HG03521 (cell line): ENCODE results near the gene TMEM127.
"Not testable (repeated sequence)": the region's sequence is repeated elsewhere in the genome, so short reads cannot be mapped to it uniquely, and the experiment has no call there.

ENCODE experiments used
- ATAC-seq: cut with Tn5 transposase; IDR thresholded peaks from one replicate; pipeline ENCODE4 v1.9.1; 2021; ENCODE audit warnings: mild to moderate bottlenecking, moderate library complexity; ENCODE audit not compliant: unreplicated experiment

The TMEM127 gene

GRCh38 chr2:96241900-96242611 lies 23.7 kb downstream of the TMEM127 start:
- ATAC-seq, result peak; percentile 74

DNA sequence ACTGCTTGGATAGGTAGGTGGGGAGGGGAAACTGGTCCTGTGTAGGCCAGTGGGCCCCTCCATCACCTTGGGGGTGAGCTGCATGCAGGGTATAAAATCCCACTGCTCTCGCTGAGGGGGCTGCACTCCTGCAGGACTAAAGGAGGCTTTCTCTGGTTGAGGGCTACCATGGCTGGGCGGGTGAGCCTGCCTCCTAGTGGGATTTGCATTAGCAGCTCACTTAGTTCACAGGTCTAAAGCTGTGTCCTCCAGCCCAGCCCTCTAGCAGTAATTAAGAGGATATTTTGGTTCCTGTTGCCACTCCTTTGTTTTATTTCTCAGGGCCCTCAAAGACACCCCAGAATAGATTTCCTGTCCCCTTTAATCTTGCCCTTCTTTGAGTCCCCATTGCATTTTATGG lies 24.6 kb downstream of the TMEM127 start:
- ATAC-seq, result no peak

GRCh38 chr2:96240341-96241038 lies 25.3 kb downstream of the TMEM127 start:
- no peak for ATAC-seq

DNA sequence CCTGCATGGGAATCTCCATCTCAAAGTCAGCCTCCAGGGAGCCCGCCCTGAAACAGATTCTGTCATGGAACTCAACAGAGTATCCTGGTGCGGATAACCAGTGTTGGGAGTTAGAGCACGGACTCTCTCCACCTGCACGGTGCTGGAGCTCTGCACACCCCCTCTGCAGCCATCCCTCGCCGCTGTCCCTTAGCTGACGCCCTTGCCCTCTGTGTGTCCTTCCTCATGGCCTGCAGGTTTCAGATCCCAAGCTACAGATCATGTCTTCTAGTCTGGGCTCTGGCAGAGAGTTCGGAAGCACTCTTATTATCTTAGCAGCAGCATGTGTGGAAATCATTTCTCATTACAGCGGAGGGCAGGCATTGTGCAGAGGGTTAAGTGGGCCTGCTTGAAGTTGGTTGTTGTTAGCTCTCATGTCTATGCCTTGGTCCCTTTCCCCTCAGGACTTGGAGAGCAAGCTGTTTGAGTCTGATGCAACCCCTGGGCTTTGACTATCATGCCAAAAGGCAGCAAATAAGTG lies 26.0 kb downstream of the TMEM127 start:
- no peak for ATAC-seq

GRCh38 chr2:96239091-96239490 lies 26.7 kb downstream of the TMEM127 start:
- no peak for ATAC-seq

DNA sequence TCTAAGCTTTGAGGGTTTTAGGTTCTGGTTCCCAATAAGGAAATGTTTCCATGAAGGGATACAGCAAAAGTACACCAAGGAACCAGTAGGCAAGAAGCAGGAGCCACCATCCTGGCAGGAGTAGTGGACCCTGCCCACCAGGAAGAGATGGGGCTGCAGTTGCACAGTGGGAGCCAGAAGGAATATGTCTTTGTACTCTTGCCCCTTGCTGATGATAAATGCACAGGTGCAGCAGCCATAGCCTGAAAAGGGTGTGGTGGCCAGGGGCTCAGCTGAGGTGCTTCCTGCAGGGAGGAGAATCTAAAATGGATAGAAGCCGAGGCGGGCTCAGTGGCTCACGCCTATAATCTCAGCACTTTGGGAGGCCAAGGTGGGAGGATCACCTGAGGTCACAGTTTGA lies 27.5 kb downstream of the TMEM127 start:
- no peak for ATAC-seq

GRCh38 chr2:96236882-96237281 lies 28.9 kb downstream of the TMEM127 start:
- ATAC-seq, result no peak

DNA sequence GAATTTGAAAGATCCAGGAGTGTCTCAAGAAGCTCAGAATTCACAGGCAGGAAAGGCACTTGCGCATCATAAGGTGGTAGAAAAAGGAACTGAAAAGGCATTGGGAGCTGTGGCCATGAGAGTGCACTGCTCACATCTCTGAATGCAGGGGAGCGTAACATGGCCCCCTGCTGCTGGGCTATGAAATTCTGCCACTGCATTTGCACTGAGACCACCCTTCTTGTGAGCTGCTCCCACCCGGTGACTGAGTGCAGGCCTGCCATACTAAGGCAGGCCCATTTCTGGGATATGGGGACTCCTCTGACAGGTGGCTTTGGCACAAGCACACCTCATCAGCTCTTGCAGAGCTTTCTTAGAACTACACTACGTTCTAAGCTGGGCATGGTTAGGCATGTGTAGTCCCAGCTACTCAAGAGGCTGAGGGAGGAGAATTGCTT lies 31.9 kb downstream of the TMEM127 start:
- peak; percentile 71 for ATAC-seq

DNA sequence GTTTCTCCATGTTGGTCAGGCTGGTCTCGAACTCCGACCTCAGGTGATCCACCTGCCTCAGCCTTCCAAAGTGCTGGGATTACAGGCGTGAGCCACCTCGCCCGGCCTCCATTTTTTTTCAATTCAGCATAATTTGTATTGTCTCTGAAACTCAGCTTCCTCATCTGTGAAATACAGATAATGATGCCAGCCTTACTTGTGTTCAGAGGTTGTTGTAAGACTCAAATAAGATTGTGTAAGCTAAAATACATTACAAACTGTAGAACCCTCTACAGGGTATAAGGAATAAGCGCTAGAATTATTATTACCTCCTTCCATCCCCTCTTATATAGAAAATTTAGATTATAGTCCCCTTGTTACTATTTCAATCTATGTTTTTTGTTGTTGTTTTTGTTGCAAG lies 32.4 kb downstream of the TMEM127 start:
- no peak for ATAC-seq

- no peak for ATAC-seq
Observed at GRCh38 chr2:96231316-96231715, 34.5 kb downstream of the TMEM127 start.

- peak; percentile 67 for ATAC-seq
Observed at GRCh38 chr2:96225016-96225533, 40.7 kb downstream of the TMEM127 start.

GRCh38 chr2:96221106-96221505 lies 44.7 kb downstream of the TMEM127 start:
- not testable (repeated sequence) for ATAC-seq

- ATAC-seq, result not testable (repeated sequence)
Observed at GRCh38 chr2:96219959-96220358, 45.8 kb downstream of the TMEM127 start.

GRCh38 chr2:96218508-96219131 lies 47.2 kb downstream of the TMEM127 start:
- no peak for ATAC-seq

DNA sequence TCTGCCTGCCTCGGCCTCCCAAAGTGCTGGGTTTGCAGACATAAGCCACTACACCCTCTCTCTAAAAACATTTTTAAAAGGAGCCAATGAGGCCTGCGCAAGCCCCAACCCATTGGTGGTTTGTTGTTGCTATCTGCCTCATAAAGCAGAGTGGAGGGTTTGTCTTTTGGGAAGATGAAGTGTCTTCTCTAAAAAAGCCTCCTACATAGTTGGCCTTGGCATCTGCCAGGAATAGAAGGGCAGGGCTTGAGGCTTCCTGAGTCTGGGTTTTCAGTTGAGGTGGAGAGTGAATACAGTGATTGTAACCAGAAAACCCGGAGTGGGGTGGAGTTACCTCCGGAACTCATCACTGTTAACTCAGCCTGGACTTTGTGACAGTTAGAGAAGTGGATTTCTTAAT lies 51.2 kb downstream of the TMEM127 start:
- no peak for ATAC-seq

DNA sequence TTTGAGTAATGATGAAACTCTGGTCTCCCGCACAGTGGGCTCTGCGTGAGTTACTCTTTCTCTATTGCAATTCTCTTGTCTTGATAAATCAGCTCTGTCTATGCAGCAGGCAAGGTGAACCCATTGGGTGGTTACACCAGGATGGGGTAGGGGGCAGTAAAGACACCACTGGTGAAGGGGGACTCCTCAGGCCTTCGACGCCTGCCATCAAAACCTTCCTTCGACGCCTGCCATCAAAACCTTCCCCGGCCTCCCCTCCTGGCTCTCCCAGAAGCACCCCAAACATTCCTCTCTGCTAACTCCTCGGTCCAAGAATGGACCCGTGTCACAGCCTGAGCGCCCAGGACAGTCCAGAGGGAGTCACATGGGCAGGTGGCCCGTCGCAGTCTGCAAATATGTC lies 52.4 kb downstream of the TMEM127 start:
- no peak for ATAC-seq

DNA sequence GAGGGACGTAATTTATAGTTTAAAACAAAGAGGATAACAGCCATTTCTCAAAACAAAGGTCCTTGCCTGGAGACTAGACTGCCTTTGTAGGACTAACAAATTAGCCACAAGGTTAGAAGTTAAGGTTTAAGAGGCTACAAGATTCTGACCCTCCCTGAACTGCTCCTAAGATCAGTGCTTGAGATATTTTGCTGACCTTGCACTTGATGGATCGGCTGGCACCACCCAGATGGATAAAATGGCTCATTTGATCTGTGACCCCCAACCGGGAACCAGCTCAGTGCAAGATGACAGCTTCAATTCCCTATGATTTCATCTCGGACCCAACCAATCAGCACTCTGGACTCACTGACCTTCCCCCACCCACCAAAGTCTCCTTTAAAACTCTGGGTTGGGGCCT lies 53.5 kb downstream of the TMEM127 start:
- no peak for ATAC-seq

DNA sequence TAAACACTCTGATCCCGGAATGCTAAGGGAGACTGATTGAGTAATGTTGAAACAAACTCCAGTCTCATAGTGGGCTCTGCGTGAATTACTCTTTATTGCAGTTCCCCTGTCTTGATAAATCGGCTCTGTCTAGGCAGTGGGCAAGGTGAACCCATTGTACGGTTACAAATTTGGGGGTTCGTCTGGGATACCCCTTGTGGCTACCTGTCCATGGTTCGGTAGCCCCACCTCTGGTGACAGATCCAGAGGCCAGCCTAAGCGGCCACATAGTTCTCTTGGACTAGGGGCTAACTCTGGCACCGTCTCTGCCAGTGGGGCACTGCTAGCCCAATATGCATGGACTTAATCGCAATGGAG lies 56.1 kb downstream of the TMEM127 start:
- ATAC-seq, result no peak

DNA sequence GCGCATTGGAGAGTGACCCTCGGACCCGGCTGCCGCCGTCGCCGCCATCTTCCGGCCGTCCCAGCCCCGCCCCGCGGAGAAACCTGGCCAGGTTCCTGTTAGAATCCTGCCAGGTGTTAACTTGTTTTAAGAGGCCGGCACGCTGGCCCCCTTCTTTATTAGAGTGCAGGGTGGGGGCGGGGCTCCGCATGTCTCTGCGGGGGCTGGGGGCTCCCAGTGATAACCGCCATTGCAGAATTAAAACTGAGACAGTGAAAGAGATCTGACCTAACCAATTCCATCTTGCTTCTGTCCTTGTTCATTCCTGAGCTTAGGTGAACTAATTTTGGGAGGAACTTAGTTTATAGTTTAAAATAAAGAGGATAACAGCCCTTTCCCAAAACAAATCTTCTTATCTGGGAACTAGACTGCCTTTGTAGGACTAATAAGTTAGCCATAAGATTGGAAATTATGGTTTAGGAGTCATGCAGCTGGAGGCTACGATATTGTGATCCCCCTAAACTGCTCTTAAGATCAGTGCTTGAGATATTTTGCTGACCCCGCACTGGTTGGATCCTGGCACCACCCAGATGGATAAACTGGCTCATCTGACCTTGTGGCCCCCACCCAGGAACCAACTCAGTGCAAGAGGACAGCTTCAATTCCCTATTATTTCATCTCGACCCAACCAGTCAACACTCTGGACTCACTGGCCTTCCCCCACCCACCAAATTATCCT lies 56.6 kb downstream of the TMEM127 start:
- ATAC-seq, result no peak

- ATAC-seq, result peak; percentile 89
Observed at GRCh38 chr2:96208143-96209010, 57.4 kb downstream of the TMEM127 start, which contains the start of gene STARD7. TSS of gene STARD7 (minus strand) at chr2:96208827. CDS start at chr2:96208434, 393 bp downstream.
